Measurements from ENCODE around the gene LRP8.

The LRP8 gene

DNA sequence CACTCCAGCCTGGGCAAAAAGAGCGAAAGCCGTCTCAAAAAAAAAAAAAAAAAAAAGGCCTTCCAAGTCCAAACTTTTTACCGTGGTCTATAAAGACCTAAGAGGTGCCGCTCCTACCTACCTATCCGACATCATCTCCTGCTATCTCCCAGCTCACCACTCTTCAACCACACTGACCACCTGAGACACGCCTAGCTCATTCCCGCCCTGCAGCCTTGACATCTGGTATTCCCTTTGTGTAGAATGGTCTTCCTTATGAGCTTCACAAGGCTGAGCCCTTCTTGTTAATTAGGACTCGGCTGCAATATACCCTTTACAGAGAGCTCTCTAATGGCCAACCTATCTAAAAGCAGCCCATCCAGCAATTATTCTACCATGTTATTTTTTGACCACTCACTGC lies 90.2 kb downstream of the LRP8 start:
- Histone ChIP-seq H2BK5ac (ENCODE audit: low read length) (no peak overlapping the region), H3K36me3 (replicated peaks in 1 of 2; ENCODE audit: control insufficient read depth in 2 of 2, insufficient read depth in 2 of 2, low read length in 2 of 2) (peaks cover 10 to 39% of the 10 kb centered on the region in 2 donors), H3K27ac (replicated peaks; ENCODE audit: low read length) (no peak overlapping the region), H2BK15ac (ENCODE audit: low read length) (no peak overlapping the region), H3K9me3 (replicated peaks in 1 of 2; ENCODE audit: control insufficient read depth in 2 of 2, insufficient read depth in 1 of 2, low read depth in 1 of 2, low read length in 2 of 2) (no peaks in the 10 kb centered on the region), H2BK12ac (ENCODE audit: low read length) (no peak overlapping the region), H2AFZ (ENCODE audit: low read length) (peak overlapping the region; percentile 92), H3K4me1 (ENCODE audit: control insufficient read depth in 2 of 2, insufficient read depth in 1 of 2, low read depth in 1 of 2, low read length in 2 of 2) (peaks cover 5 to 8% of the 10 kb centered on the region in 2 donors), H3K4ac (ENCODE audit: low read length) (no peak overlapping the region), H4K91ac (ENCODE audit: low read depth, low read length, poor library complexity) (no peak overlapping the region), H3K4me2 (ENCODE audit: insufficient read depth, low read length, poor library complexity, severe bottlenecking) (peak overlapping the region; percentile 75), H3K79me1 (ENCODE audit: low read depth, low read length) (peaks cover 4% of the 10 kb centered on the region), H3K27me3 (ENCODE audit: control insufficient read depth in 3 of 3, insufficient read depth in 3 of 3, low read depth in 1 of 3, low read length in 3 of 3) (no peaks in the 10 kb centered on the region), H4K8ac (ENCODE audit: low read depth, low read length) (peak overlapping the region; percentile 70), H3K9ac (ENCODE audit: low read depth, low read length, poor library complexity) (no peak overlapping the region), H2BK120ac (ENCODE audit: low read depth, low read length) (no peak overlapping the region), H3K23ac (ENCODE audit: low read depth, low read length, poor library complexity) (no peak overlapping the region), H3K18ac (ENCODE audit: low read length) (no peak overlapping the region), H2AK5ac (ENCODE audit: low read depth, low read length) (no peak overlapping the region), H3K4me3 (ENCODE audit: low read length in 2 of 2) (peak overlapping the region; percentile 62 to 93), H3K14ac (ENCODE audit: low read length) (no peak overlapping the region)
- no peak for DNase-seq (ENCODE audit: low spot score)
- no CpG with 5 or more reads among the region's 8 CpGs for WGBS, 2 donors (ENCODE audit: extremely low coverage in 2 of 2, insufficient read length in 2 of 2, insufficient replicate concordance in 1 of 2)

DNA sequence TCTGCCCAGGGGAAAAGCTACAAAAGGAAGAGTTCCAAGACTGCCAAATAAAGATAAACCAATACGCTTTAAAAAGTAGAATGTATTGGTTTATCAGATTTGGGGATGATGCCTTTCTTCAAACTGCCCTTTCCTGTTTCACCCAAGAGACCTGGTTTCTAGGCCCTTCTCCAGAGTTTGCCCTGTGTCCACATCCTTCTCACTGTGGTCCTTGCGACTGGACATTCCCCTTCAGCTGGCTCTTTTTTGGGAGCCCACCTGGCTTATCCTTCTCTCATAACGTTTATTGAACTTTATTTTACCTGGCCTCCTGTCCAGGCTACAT lies 106.9 kb downstream of the LRP8 start:
- Histone ChIP-seq H3K27me3 (ENCODE audit: control insufficient read depth in 3 of 3, insufficient read depth in 3 of 3, low read depth in 1 of 3, low read length in 3 of 3) (no peaks in the 10 kb centered on the region), H3K4me3 (ENCODE audit: low read length in 2 of 2) (peak overlapping the region; percentile 81 to 91), H3K36me3 (replicated peaks in 1 of 2; ENCODE audit: control insufficient read depth in 2 of 2, insufficient read depth in 2 of 2, low read length in 2 of 2) (peaks cover 14 to 35% of the 10 kb centered on the region in 2 donors), H3K9ac (ENCODE audit: low read depth, low read length, poor library complexity) (peak overlapping the region; percentile 97), H3K9me3 (replicated peaks in 1 of 2; ENCODE audit: control insufficient read depth in 2 of 2, insufficient read depth in 1 of 2, low read depth in 1 of 2, low read length in 2 of 2) (no peaks in the 10 kb centered on the region), H3K4me2 (ENCODE audit: insufficient read depth, low read length, poor library complexity, severe bottlenecking) (peak overlapping the region; percentile 76), H2BK5ac (ENCODE audit: low read length) (peak overlapping the region; percentile 98), H3K23ac (ENCODE audit: low read depth, low read length, poor library complexity) (no peak overlapping the region), H2BK15ac (ENCODE audit: low read length) (no peak overlapping the region), H3K27ac (replicated peaks; ENCODE audit: low read length) (peak overlapping the region; percentile 78), H4K8ac (ENCODE audit: low read depth, low read length) (no peak overlapping the region), H3K4me1 (ENCODE audit: control insufficient read depth in 2 of 2, insufficient read depth in 1 of 2, low read depth in 1 of 2, low read length in 2 of 2) (peaks cover 6 to 8% of the 10 kb centered on the region in 2 donors), H2AK5ac (ENCODE audit: low read depth, low read length) (no peak overlapping the region), H3K14ac (ENCODE audit: low read length) (peak overlapping the region; percentile 94), H2BK12ac (ENCODE audit: low read length) (no peak overlapping the region), H3K4ac (ENCODE audit: low read length) (no peak overlapping the region), H2BK120ac (ENCODE audit: low read depth, low read length) (no peak overlapping the region), H3K18ac (ENCODE audit: low read length) (peak overlapping the region; percentile 93), H2AFZ (ENCODE audit: low read length) (peak overlapping the region; percentile 99), H4K91ac (ENCODE audit: low read depth, low read length, poor library complexity) (no peak overlapping the region), H3K79me1 (ENCODE audit: low read depth, low read length) (peaks cover 5% of the 10 kb centered on the region)
- no peak for DNase-seq (ENCODE audit: low spot score)
- no CpG with 5 or more reads among the region's 3 CpGs for WGBS, 2 donors (ENCODE audit: extremely low coverage in 2 of 2, insufficient read length in 2 of 2, insufficient replicate concordance in 1 of 2)

DNA sequence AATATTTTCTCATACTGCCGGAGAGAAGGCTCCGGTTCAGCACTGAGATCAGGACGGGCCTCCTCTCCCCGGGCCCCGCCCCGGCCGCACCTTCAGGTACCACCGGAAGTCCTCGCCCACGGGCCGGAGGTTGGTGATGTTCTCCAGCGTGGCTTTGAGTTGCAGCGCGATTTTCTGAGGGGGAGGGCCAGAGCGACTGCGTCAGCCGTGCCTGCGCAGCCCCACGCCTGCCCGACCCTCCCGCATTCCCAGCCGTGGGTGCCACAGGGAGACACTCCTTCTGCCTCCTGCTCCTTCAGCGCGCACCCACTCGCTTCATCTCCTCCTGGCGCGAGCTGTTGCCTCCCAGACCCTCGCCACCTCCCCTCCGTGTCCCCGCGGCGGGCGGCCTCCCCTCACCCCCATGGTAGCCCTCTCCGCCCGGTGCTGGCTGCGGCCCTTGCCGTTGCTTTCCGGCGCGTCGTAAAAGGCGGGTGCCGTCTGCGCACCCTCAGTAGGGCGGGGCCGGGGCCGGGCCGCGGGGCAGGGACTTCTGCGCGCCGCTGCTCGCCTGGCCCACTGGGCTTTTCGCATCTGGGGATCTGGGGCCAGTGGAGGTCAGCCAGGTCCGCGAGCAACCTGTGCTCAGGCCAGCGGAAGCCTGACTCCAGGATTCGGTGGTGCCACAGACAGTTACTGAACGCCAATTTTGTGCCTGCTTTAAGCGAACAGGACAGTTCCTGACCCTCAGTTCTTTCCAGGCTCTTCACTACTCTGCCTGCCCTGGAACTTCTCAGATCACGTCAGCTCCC lies 107.5 kb downstream of the LRP8 start, which contains the start of gene CZIB:
Gene CZIB (minus strand): TSS at position 464 of the 791 bp plus-strand sequence. CDS start 59 bp downstream, at position 405.
- WGBS, 2 donors (ENCODE audit: extremely low coverage in 2 of 2, insufficient read length in 2 of 2, insufficient replicate concordance in 1 of 2): no CpG with 5 or more reads among the region's 61 CpGs
- Histone ChIP-seq H2AFZ (ENCODE audit: low read length) (peak within 1 kb of the TSS; percentile 99), H3K27ac (replicated peaks; ENCODE audit: low read length) (peak within 1 kb of the TSS; percentile 95), H4K91ac (ENCODE audit: low read depth, low read length, poor library complexity) (peak within 1 kb of the TSS; percentile 56), H3K9ac (ENCODE audit: low read depth, low read length, poor library complexity) (peak within 1 kb of the TSS; percentile 97), H2AK5ac (ENCODE audit: low read depth, low read length) (peak within 1 kb of the TSS; percentile 83), H3K4me3 (ENCODE audit: low read length in 2 of 2) (peak within 1 kb of the TSS; percentile 91 to 98), H3K27me3 (ENCODE audit: control insufficient read depth in 3 of 3, insufficient read depth in 3 of 3, low read depth in 1 of 3, low read length in 3 of 3) (no peaks in the 10 kb centered on the region), H3K4me1 (ENCODE audit: control insufficient read depth in 2 of 2, insufficient read depth in 1 of 2, low read depth in 1 of 2, low read length in 2 of 2) (peaks cover 6 to 8% of the 10 kb centered on the region in 2 donors), H3K79me1 (ENCODE audit: low read depth, low read length) (peaks cover 5% of the 10 kb centered on the region), H3K36me3 (replicated peaks in 1 of 2; ENCODE audit: control insufficient read depth in 2 of 2, insufficient read depth in 2 of 2, low read length in 2 of 2) (peaks cover 14 to 36% of the 10 kb centered on the region in 2 donors), H2BK12ac (ENCODE audit: low read length) (no peak within 1 kb of the TSS), H3K23ac (ENCODE audit: low read depth, low read length, poor library complexity) (peak within 1 kb of the TSS; percentile 99), H3K18ac (ENCODE audit: low read length) (peak within 1 kb of the TSS; percentile 99), H3K9me3 (replicated peaks in 1 of 2; ENCODE audit: control insufficient read depth in 2 of 2, insufficient read depth in 1 of 2, low read depth in 1 of 2, low read length in 2 of 2) (no peaks in the 10 kb centered on the region), H4K8ac (ENCODE audit: low read depth, low read length) (peak within 1 kb of the TSS; percentile 98), H2BK15ac (ENCODE audit: low read length) (peak within 1 kb of the TSS; percentile 88), H3K4me2 (ENCODE audit: insufficient read depth, low read length, poor library complexity, severe bottlenecking) (peak within 1 kb of the TSS; percentile 76), H2BK5ac (ENCODE audit: low read length) (peak within 1 kb of the TSS; percentile 98), H2BK120ac (ENCODE audit: low read depth, low read length) (no peak within 1 kb of the TSS), H3K4ac (ENCODE audit: low read length) (peak within 1 kb of the TSS; percentile 38), H3K14ac (ENCODE audit: low read length) (peak within 1 kb of the TSS; percentile 98)
- DNase-seq (ENCODE audit: low spot score): peak; percentile 86

DNA sequence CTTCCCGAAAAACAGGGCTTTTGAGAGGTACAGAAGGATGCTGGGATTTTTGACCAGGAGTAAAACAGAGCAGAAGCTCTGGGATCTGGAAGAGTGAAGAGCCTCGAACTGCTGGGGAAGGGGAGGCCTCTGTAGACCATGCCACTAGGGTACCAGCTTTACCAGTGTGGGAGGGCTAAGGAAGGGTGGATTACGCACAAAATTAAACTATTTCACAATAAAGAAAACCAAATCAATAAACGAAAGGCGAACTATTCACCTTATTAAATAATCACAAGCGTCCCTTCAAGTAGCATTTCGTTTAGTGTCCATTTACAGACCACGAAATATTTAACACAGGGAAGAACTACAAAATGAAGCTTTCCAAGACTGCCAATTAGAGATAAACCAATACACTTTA lies 108.2 kb downstream of the LRP8 start:
- no peak overlapping the region for H2AK5ac ChIP-seq (ENCODE audit: low read depth, low read length)
- no peak for DNase-seq (ENCODE audit: low spot score)
- H4K8ac ChIP-seq (ENCODE audit: low read depth, low read length): no peak overlapping the region
- peak overlapping the region; percentile 31 for H3K4me2 ChIP-seq (ENCODE audit: insufficient read depth, low read length, poor library complexity, severe bottlenecking)
- no peak overlapping the region for H3K9ac ChIP-seq (ENCODE audit: low read depth, low read length, poor library complexity)
- peak overlapping the region; percentile 99 for H2AFZ ChIP-seq (ENCODE audit: low read length)
- peaks cover 14 to 43% of the 10 kb centered on the region in 2 donors for H3K36me3 ChIP-seq (replicated peaks in 1 of 2; ENCODE audit: control insufficient read depth in 2 of 2, insufficient read depth in 2 of 2, low read length in 2 of 2)
- no peak overlapping the region for H3K18ac ChIP-seq (ENCODE audit: low read length)
- no peaks in the 10 kb centered on the region for H3K27me3 ChIP-seq (ENCODE audit: control insufficient read depth in 3 of 3, insufficient read depth in 3 of 3, low read depth in 1 of 3, low read length in 3 of 3)
- no peak overlapping the region for H4K91ac ChIP-seq (ENCODE audit: low read depth, low read length, poor library complexity)
- H3K4me3 ChIP-seq (ENCODE audit: low read length in 2 of 2): peak overlapping the region; percentile 91 to 98
- no peak overlapping the region for H3K4ac ChIP-seq (ENCODE audit: low read length)
- H3K14ac ChIP-seq (ENCODE audit: low read length): no peak overlapping the region
- no peak overlapping the region for H3K27ac ChIP-seq (replicated peaks; ENCODE audit: low read length)
- H2BK12ac ChIP-seq (ENCODE audit: low read length): no peak overlapping the region
- WGBS, 2 donors (ENCODE audit: extremely low coverage in 2 of 2, insufficient read length in 2 of 2, insufficient replicate concordance in 1 of 2): no CpG with 5 or more reads among the region's 8 CpGs
- H2BK120ac ChIP-seq (ENCODE audit: low read depth, low read length): no peak overlapping the region
- H3K23ac ChIP-seq (ENCODE audit: low read depth, low read length, poor library complexity): no peak overlapping the region
- peaks cover 5% of the 10 kb centered on the region for H3K79me1 ChIP-seq (ENCODE audit: low read depth, low read length)
- H2BK5ac ChIP-seq (ENCODE audit: low read length): no peak overlapping the region
- H3K9me3 ChIP-seq (replicated peaks in 1 of 2; ENCODE audit: control insufficient read depth in 2 of 2, insufficient read depth in 1 of 2, low read depth in 1 of 2, low read length in 2 of 2): no peaks in the 10 kb centered on the region
- H3K4me1 ChIP-seq (ENCODE audit: control insufficient read depth in 2 of 2, insufficient read depth in 1 of 2, low read depth in 1 of 2, low read length in 2 of 2): peaks cover 6 to 8% of the 10 kb centered on the region in 2 donors
- H2BK15ac ChIP-seq (ENCODE audit: low read length): no peak overlapping the region

All from neuronal stem cell (in vitro differentiated cells).